Naive B cell (primary cell): ENCODE measurements around the gene SMIM27. TPM values are rescaled to one million over a fixed set of nuclear protein-coding genes. Genes with fewer than 3 reads are reported as not detected.
"Not testable (repeated sequence)": the region's sequence is repeated elsewhere in the genome, so short reads cannot be mapped to it uniquely, and the experiment has no call there.

Experiments
- ATAC-seq, 2 donors: fragments of 150-1000 bp; cut with Tn5 transposase; 2 replicates each; pipeline ENCODE4 v1.10.0; 2021; ENCODE audit warnings: low read depth in 2 of 2, mild to moderate bottlenecking in 2 of 2, moderate library complexity in 2 of 2
- DNase-seq: peaks from one replicate; pipeline ENCODE4 v3.0.0; 2022
- H3K27ac Mint-ChIP-seq, 6 donors: one replicate each; pipeline ENCODE4 v1.8.0; 2020 to 2022; ENCODE audit warnings: mild to moderate bottlenecking in 6 of 6, mixed read lengths in 6 of 6, moderate library complexity in 5 of 6, inconsistent platforms in 2 of 6
- H3K27me3 Mint-ChIP-seq, 3 donors: one replicate each; pipeline ENCODE4 v1.8.0; 2021 to 2022; ENCODE audit warnings: mixed read lengths in 3 of 3, mild to moderate bottlenecking in 1 of 3
- H3K36me3 Mint-ChIP-seq, 2 donors: one replicate each; pipeline ENCODE4 v1.8.0; 2020 to 2022; ENCODE audit warnings: mixed read lengths in 2 of 2, inconsistent platforms in 1 of 2, mild to moderate bottlenecking in 1 of 2
- H3K4me1 Mint-ChIP-seq, 3 donors: one replicate each; pipeline ENCODE4 v1.8.0; 2020 to 2022; ENCODE audit warnings: mixed read lengths in 3 of 3, inconsistent platforms in 1 of 3, mild to moderate bottlenecking in 1 of 3, moderate library complexity in 1 of 3
- H3K4me3 Mint-ChIP-seq, 8 donors: one replicate each; pipeline ENCODE4 v1.8.0; 2020 to 2022; ENCODE audit warnings: mild to moderate bottlenecking in 8 of 8, mixed read lengths in 8 of 8, moderate library complexity in 8 of 8, inconsistent platforms in 2 of 8
- H3K9me3 Mint-ChIP-seq, 7 donors: one replicate each; pipeline ENCODE4 v1.8.0; 2020 to 2022; ENCODE audit warnings: mixed read lengths in 7 of 7, mild to moderate bottlenecking in 5 of 7, inconsistent platforms in 2 of 7, moderate library complexity in 1 of 7
- polyA plus RNA-seq, 6 donors: library from polyadenylated mRNA; unstranded; fragments of 300-500 nt; fragmentation: Illumina TruSeq; gene quantifications; one replicate each; pipeline ENCODE4 v1.2.3, GENCODE V29; 2021; ENCODE audit warnings: low read depth in 6 of 6

The SMIM27 gene
- polyA plus RNA-seq, 6 donors from 2014 or later = 28.8 to 107 (median 80.0) TPM

GRCh38 chr9:32589083-32589723 lies 37.1 kb downstream of the SMIM27 start:
- DNase-seq (no peak), ATAC-seq (peak; percentile 44 to 48)
- H3K36me3 Mint-ChIP-seq = no peaks in the 10 kb centered on the region
- H3K27ac Mint-ChIP-seq = no peak overlapping the region
- H3K9me3 Mint-ChIP-seq = no peaks in the 10 kb centered on the region
- no peaks in the 10 kb centered on the region for H3K4me1 Mint-ChIP-seq
- peaks cover 26 to 56% (median 43%) of the 10 kb centered on the region in 3 donors for H3K27me3 Mint-ChIP-seq
- H3K4me3 Mint-ChIP-seq = no peak overlapping the region

DNA sequence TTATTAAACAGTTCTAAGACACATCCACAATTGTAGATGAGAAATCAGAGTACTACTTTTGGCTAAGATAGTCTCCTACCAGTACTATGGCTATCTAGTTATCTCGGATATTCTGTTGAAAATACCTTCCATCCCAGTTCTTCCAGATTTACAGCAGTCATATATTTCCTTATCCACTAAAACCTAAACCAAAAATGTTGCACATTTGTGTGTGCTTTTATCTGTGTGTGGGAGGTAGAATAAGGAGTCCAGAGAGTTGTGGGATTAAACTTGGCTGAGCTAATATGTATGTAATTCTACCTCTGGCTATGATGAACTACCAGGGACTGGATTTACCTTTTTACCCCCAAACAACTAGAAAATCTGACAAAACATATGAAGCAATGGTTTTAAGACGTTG lies 38.3 kb downstream of the SMIM27 start:
- Mint-ChIP-seq H3K27ac (no peak overlapping the region), H3K36me3 (no peaks in the 10 kb centered on the region), H3K4me3 (no peak overlapping the region), H3K27me3 (peaks cover 20 to 47% (median 36%) of the 10 kb centered on the region in 3 donors), H3K4me1 (no peaks in the 10 kb centered on the region), H3K9me3 (no peaks in the 10 kb centered on the region)
- no peak for ATAC-seq
- DNase-seq = no peak

DNA sequence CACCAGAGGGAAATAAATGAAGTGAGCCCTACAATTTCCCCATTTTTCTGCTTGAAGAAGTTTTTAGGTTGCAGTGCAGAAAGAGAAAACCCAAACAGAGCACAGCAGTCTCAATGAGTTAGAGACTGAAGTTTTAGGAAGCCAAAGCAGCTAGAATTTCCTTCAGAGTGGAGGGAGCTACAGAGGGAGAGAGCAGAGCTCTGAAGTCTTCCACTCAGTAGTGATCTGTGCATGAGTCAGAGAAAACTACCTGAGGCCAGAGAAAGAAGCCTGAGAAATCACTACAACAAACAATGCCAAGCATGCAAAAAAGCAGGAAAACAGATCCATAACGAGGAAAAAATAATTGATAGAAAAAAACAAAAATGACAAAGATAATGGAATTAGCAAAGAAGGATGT lies 38.8 kb downstream of the SMIM27 start:
- no peaks in the 10 kb centered on the region for H3K4me1 Mint-ChIP-seq

GRCh38 chr9:32596096-32596865 lies 44.2 kb downstream of the SMIM27 start:
- Mint-ChIP-seq H3K27me3 (peaks cover 9 to 26% (median 17%) of the 10 kb centered on the region in 3 donors), H3K27ac (no peak overlapping the region), H3K4me1 (peaks cover 3 to 8% (median 3%) of the 10 kb centered on the region in 3 donors), H3K9me3 (peaks cover 0 to 9% (median 6%) of the 10 kb centered on the region in 7 donors), H3K4me3 (no peak overlapping the region), H3K36me3 (peaks cover 0 to 7% of the 10 kb centered on the region in 2 donors)
- DNase-seq (no peak), ATAC-seq (no peak)

More for the DNA sequence above, 38.8 kb downstream of the SMIM27 start:
- DNase-seq = no peak
- no peak for ATAC-seq
- Mint-ChIP-seq H3K9me3 (no peaks in the 10 kb centered on the region), H3K27ac (no peak overlapping the region), H3K27me3 (peaks cover 20 to 43% (median 32%) of the 10 kb centered on the region in 3 donors), H3K36me3 (no peaks in the 10 kb centered on the region), H3K4me3 (no peak overlapping the region)

GRCh38 chr9:32596936-32597335 lies 44.8 kb downstream of the SMIM27 start:
- H3K27me3 Mint-ChIP-seq = peaks cover 14 to 24% (median 17%) of the 10 kb centered on the region in 3 donors
- peaks cover 3 to 8% (median 3%) of the 10 kb centered on the region in 3 donors for H3K4me1 Mint-ChIP-seq
- no peak overlapping the region for H3K27ac Mint-ChIP-seq
- ATAC-seq (no peak), DNase-seq (no peak)
- no peak overlapping the region for H3K4me3 Mint-ChIP-seq
- peaks cover 0 to 9% (median 6%) of the 10 kb centered on the region in 7 donors for H3K9me3 Mint-ChIP-seq
- peaks cover 0 to 7% of the 10 kb centered on the region in 2 donors for H3K36me3 Mint-ChIP-seq

- peaks cover 10 to 33% (median 16%) of the 10 kb centered on the region in 3 donors for H3K27me3 Mint-ChIP-seq
- not testable (repeated sequence) for H3K27ac Mint-ChIP-seq, H3K36me3 Mint-ChIP-seq, H3K4me3 Mint-ChIP-seq, H3K4me1 Mint-ChIP-seq, H3K9me3 Mint-ChIP-seq, DNase-seq, ATAC-seq
These were observed 46.9 kb downstream of the SMIM27 start for GRCh38 chr9:32599021-32599420.

Other genes starting within 250 kb of the SMIM27 start
- gene ACO1, start 167.7 kb upstream of the SMIM27 start, polyA plus RNA-seq = 10 to 100 TPM in 1 of 6 donors, 1 to 10 TPM in 5; 6.2 to 10.4 (median 7.4) TPM
- 10 to 100 TPM in 5 of 6 donors, 1 to 10 TPM in 1; 7.9 to 21.5 (median 17.9) TPM for gene RIGI, start 26.1 kb upstream of the SMIM27 start, polyA plus RNA-seq
- gene TOPORS, start 259 bp downstream of the SMIM27 start, polyA plus RNA-seq = 10 to 100 TPM; 22.5 to 39.9 (median 26.9) TPM
- gene NDUFB6, start 20.8 kb downstream of the SMIM27 start, polyA plus RNA-seq = 10 to 100 TPM; 51.5 to 84.4 (median 60.3) TPM
- gene TAF1L, start 83.3 kb downstream of the SMIM27 start, polyA plus RNA-seq = not detected
- not detected for gene TMEM215, start 231.2 kb downstream of the SMIM27 start, polyA plus RNA-seq